CD4-positive, CD25-positive, alpha-beta regulatory T cell (primary cell): Measurements from ENCODE around the gene ZDHHC21. TPM values are rescaled to one million over a fixed set of nuclear protein-coding genes. Genes with fewer than 3 reads are reported as not detected.

Experiments used
- ATAC-seq, 2 donors: fragments of 150-1000 bp; cut with Tn5 transposase; one replicate each; pipeline ENCODE4 v1.10.0; 2021; ENCODE audit warnings: low read depth in 2 of 2, moderate number of reproducible peaks in 2 of 2, moderate library complexity in 1 of 2
- DNase-seq, 3 donors: peaks; one replicate each; pipeline versions ENCODE4 v3.0.0 to v3.0.0-alpha.2; 2012 to 2022; ENCODE audit warnings: mixed read lengths in 1 of 3
- H3K27ac ChIP-seq: one replicate; pipeline ENCODE4 v1.7.0; 2013; ENCODE audit warnings: mild to moderate bottlenecking, low read length; ENCODE audit not compliant: insufficient read depth, poor library complexity, severe bottlenecking
- H3K27me3 ChIP-seq: one replicate; pipeline ENCODE4 v1.7.0; 2013; ENCODE audit warnings: low read length; ENCODE audit not compliant: control insufficient read depth, insufficient read depth
- H3K36me3 ChIP-seq: one replicate; pipeline ENCODE4 v1.7.0; 2013; ENCODE audit warnings: mild to moderate bottlenecking, low read length, moderate library complexity; ENCODE audit not compliant: control insufficient read depth, insufficient read depth
- H3K4me1 ChIP-seq: 2 replicates; pipeline ENCODE4 v1.7.0; 2013; ENCODE audit warnings: mild to moderate bottlenecking, low read length; ENCODE audit not compliant: insufficient read depth, control insufficient read depth, poor library complexity, severe bottlenecking
- H3K4me3 ChIP-seq: one replicate; pipeline ENCODE4 v1.7.0; 2013; ENCODE audit warnings: low read depth, mild to moderate bottlenecking, low read length, moderate library complexity
- H3K9me3 ChIP-seq, 2 experiments: 1 replicate in 1 of 2; 2 replicates in 1 of 2; pipeline ENCODE4 v1.7.0; 2013; ENCODE audit warnings: low read length in 2 of 2, mild to moderate bottlenecking in 1 of 2, moderate library complexity in 1 of 2; ENCODE audit not compliant: control insufficient read depth in 2 of 2
- H3K27ac Mint-ChIP-seq, 3 donors: one replicate each; pipeline ENCODE4 v1.8.0; 2020 to 2022; ENCODE audit warnings: mild to moderate bottlenecking in 3 of 3, mixed read lengths in 3 of 3, moderate library complexity in 2 of 3
- H3K27me3 Mint-ChIP-seq: one replicate; pipeline ENCODE4 v1.8.0; 2022; ENCODE audit warnings: mild to moderate bottlenecking, mixed read lengths
- H3K36me3 Mint-ChIP-seq: one replicate; pipeline ENCODE4 v1.8.0; 2020; ENCODE audit warnings: mixed read lengths
- H3K4me1 Mint-ChIP-seq, 4 donors: one replicate each; pipeline ENCODE4 v1.8.0; 2020 to 2022; ENCODE audit warnings: mixed read lengths in 4 of 4, mild to moderate bottlenecking in 1 of 4
- H3K4me3 Mint-ChIP-seq, 4 donors: one replicate each; pipeline ENCODE4 v1.8.0; 2020 to 2022; ENCODE audit warnings: mild to moderate bottlenecking in 4 of 4, mixed read lengths in 4 of 4, moderate library complexity in 3 of 4
- H3K9me3 Mint-ChIP-seq, 7 donors: one replicate each; pipeline ENCODE4 v1.8.0; 2020 to 2022; ENCODE audit warnings: mixed read lengths in 7 of 7, mild to moderate bottlenecking in 3 of 7, moderate library complexity in 2 of 7
- polyA plus RNA-seq, 4 donors: library from polyadenylated mRNA; unstranded; fragments of 300-500 nt; fragmentation: Illumina TruSeq; gene quantifications; one replicate each; pipeline ENCODE4 v1.2.3, GENCODE V29; 2021
- total RNA-seq: library from RNA; stranded (reverse); gene quantifications from one replicate; pipeline ENCODE4 v1.2.3, GENCODE V29; 2022

The ZDHHC21 gene
- total and polyA plus RNA-seq, 5 donors from 2014 or later = 0.61 to 6.0 (median 1.1) TPM

DNA sequence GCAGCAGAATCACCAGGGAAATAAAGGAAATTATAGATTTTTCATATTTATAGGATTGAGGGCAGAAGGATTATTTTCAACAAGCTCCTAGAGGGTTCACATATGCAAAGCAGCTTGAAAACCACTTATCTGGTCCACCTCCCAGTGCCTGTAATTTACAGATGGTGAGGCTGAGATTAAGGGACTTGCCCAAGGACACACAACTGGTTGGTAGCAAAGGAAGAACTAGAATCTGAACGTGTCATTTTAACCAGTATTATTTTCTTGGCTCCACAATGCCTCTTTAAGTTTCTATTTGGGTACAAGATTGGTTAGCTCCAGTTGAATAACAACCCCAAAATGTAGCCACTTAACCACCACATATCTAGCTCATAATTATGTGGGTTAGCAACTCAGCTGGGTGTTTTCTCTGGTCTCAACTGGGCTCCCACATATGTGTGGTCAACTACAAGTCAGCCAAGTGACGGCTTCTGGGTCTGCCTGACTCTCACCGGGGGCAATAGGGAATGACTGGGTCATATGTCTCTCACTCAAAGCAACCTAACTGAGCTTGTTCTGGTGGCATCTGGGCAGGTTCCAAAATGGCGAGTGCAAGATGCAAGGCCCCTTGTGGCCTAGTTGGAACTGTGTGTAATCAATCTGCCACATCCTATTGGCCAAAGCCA lies 127.7 kb downstream of the ZDHHC21 start:
- Mint-ChIP-seq H3K27me3 (peaks cover 4% of the 10 kb centered on the region), H3K4me1 (no peaks in the 10 kb centered on the region), H3K4me3 (no peak overlapping the region), H3K9me3 (peaks cover 0 to 9% (median 4%) of the 10 kb centered on the region in 7 donors), H3K36me3 (no peaks in the 10 kb centered on the region), H3K27ac (no peak overlapping the region)
- Histone ChIP-seq H3K27ac (no peak overlapping the region), H3K4me3 (no peak overlapping the region), H3K4me1 (no peaks in the 10 kb centered on the region), H3K27me3 (no peaks in the 10 kb centered on the region), H3K9me3 (no peaks in the 10 kb centered on the region), H3K36me3 (no peaks in the 10 kb centered on the region)
- ATAC-seq (no peak), DNase-seq (no peak)

DNA sequence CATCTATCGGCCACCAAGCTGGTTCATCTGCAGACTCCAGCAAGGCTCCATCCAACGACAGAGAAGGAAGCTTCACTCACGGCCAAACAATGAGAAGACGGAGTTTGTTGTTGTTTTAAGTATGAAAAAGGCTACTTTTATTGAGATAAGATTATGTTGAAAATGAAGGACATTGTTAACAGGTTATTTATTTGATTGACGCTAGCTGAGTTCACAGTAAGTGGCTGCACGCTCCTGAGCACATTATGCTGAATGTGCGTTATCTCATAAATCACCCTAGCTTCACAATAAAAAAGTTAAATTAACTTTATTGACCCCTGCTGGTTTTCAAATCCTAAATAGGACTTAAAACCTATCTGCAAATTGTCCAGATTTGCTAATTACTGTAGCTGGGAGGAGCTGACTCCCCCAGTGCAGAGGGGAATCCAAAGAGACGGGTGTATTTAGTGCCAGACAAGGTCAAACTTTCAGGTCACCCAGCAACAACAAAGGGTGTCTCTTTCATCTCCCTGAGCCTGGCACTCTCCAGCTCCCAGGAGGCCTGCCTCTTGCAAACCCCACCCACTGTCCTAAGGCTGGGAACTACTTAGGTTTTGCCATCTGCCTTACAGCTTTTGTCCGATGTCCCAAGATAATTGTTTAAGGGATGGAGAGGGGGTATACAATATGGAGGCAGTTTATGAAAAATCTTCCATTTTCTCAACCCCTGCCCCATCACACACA lies 129.2 kb downstream of the ZDHHC21 start:
- H3K27me3 ChIP-seq = no peaks in the 10 kb centered on the region
- Mint-ChIP-seq H3K36me3 (no peaks in the 10 kb centered on the region), H3K4me1 (peaks cover 0 to 2% (median 0%) of the 10 kb centered on the region in 4 donors), H3K27me3 (peaks cover 4% of the 10 kb centered on the region), H3K27ac (no peak overlapping the region), H3K4me3 (no peak overlapping the region), H3K9me3 (peaks cover 0 to 11% (median 2%) of the 10 kb centered on the region in 7 donors)
- no peak for ATAC-seq
- H3K4me1 ChIP-seq = no peaks in the 10 kb centered on the region
- H3K36me3 ChIP-seq = no peaks in the 10 kb centered on the region
- no peaks in the 10 kb centered on the region for H3K9me3 ChIP-seq
- H3K4me3 ChIP-seq = no peak overlapping the region
- DNase-seq = no peak
- no peak overlapping the region for H3K27ac ChIP-seq

DNA sequence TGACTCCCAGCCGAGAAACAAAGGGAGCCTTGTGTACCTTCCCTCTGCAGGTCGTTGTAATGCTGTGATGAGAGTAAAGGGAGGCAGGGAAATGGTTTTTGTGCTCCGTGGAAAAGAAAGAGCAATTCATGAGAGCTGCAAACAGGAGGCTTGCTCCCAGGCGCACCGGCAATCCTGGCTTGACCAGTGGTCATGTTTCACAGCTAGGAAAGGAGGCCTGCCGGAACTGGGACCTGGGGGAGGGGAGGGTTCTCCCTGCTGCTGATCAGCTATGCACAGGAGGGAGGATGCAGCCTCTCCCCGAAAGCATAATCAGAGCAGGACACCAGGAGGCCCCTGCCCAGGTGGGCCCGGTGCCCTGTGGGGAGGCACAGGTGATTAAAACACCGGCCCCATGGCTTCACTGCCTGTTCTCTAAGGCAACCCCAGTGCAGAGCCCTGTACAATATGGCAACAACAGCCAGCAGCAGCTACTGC lies 131.3 kb downstream of the ZDHHC21 start:
- Mint-ChIP-seq H3K27me3 (peaks cover 10% of the 10 kb centered on the region), H3K27ac (no peak overlapping the region), H3K4me3 (no peak overlapping the region), H3K4me1 (peaks cover 0 to 2% (median 0%) of the 10 kb centered on the region in 4 donors), H3K36me3 (no peaks in the 10 kb centered on the region), H3K9me3 (peaks cover 0 to 9% (median 0%) of the 10 kb centered on the region in 7 donors)
- DNase-seq (no peak), ATAC-seq (no peak)
- Histone ChIP-seq H3K36me3 (no peaks in the 10 kb centered on the region), H3K4me3 (no peak overlapping the region), H3K27ac (no peak overlapping the region), H3K4me1 (no peaks in the 10 kb centered on the region), H3K27me3 (no peaks in the 10 kb centered on the region), H3K9me3 (no peaks in the 10 kb centered on the region)

Other genes starting within 250 kb of the ZDHHC21 start
- gene CER1, start 29.3 kb upstream of the ZDHHC21 start, total RNA-seq = not detected
- gene CER1, start 29.3 kb upstream of the ZDHHC21 start, polyA plus RNA-seq = not detected
- gene FREM1, start 217.0 kb upstream of the ZDHHC21 start, total RNA-seq = 0.67 TPM
- not detected for gene FREM1, start 217.0 kb upstream of the ZDHHC21 start, polyA plus RNA-seq